MG63 (cell line): ENCODE measurements around the gene GRIK1. TPM values are rescaled to one million over a fixed set of nuclear protein-coding genes. Genes with fewer than 3 reads are reported as not detected.

Experiments used
- DNase-seq: peaks from one replicate; pipeline ENCODE4 v3.0.0-alpha.2; 2020
- H3K27me3 ChIP-seq: fragments of 250-450 bp; sonication (Bioruptor Pico); 2 replicates; pipeline ENCODE4 v1.5.1; 2020; ENCODE audit warnings: mild to moderate bottlenecking, moderate library complexity
- H3K36me3 ChIP-seq: fragments of 250-450 bp; sonication (Bioruptor Pico); 2 replicates; pipeline ENCODE4 v1.5.1; 2020; ENCODE audit warnings: mild to moderate bottlenecking, moderate library complexity
- H3K4me3 ChIP-seq: fragments of 250-450 bp; sonication (Bioruptor Pico); 2 replicates; pipeline ENCODE4 v1.5.1; 2020; ENCODE audit warnings: mild to moderate bottlenecking, moderate library complexity
- H3K9me3 ChIP-seq: fragments of 250-450 bp; sonication (Bioruptor Pico); 2 replicates; pipeline ENCODE4 v1.5.1; 2020; ENCODE audit warnings: mild to moderate bottlenecking, moderate library complexity
- total RNA-seq: library from RNA; depleted of rRNA; stranded (reverse); fragments of >200 nt; shearing (Covaris generic); gene quantifications from 2 replicates; pipeline ENCODE4 v1.2.3, GENCODE V29; 2014; ENCODE audit warnings: low replicate concordance; rRNA removed

GRIK1 gene
- total RNA-seq, 1 experiment from 2014 or later = not detected

DNA sequence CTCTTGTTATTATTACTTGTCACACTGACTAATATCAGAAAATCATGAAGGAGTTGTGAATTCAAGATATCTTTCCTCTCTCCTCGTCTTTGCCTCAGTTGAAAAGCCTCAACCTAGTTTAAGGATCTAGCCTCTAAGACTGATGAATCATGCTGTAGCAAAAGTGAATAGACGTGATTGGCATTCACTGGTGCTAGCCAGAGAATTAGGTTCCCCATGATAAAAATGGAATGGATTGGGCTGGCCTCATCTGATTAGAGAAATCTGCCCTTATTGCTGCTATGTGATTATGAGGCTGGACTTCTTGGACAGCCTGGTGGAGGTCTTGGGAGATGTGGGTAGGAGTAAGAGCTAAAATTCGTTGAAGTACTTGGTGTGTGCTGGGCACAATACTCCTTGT lies 432.8 kb downstream of the GRIK1 start:
- Histone ChIP-seq H3K36me3 (no peaks in the 10 kb centered on the region), H3K4me3 (no peak overlapping the region), H3K9me3 (no peaks in the 10 kb centered on the region), H3K27me3 (no peaks in the 10 kb centered on the region)
- DNase-seq = no peak

DNA sequence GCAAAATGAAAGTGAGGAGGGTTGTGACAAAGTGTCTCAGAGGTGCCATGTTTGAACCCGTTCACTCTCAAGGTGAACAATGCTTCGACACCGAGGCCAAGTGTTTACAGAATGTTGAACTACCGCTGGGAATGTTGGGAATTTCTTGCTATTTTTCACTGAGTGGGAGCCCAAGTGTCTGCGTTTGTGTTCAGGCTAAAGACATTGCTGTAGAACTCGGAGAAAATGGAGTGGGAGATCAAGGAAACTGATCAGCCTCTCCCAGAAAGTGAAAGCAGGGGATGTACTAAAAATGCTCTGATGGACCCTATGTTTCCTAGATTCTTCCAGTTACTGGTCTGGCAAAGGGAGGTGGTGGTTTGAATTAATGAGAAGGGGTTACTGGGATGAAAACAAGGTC lies 433.6 kb downstream of the GRIK1 start:
- no peaks in the 10 kb centered on the region for H3K9me3 ChIP-seq
- no peak for DNase-seq
- no peak overlapping the region for H3K4me3 ChIP-seq
- H3K27me3 ChIP-seq = no peaks in the 10 kb centered on the region
- no peaks in the 10 kb centered on the region for H3K36me3 ChIP-seq

DNA sequence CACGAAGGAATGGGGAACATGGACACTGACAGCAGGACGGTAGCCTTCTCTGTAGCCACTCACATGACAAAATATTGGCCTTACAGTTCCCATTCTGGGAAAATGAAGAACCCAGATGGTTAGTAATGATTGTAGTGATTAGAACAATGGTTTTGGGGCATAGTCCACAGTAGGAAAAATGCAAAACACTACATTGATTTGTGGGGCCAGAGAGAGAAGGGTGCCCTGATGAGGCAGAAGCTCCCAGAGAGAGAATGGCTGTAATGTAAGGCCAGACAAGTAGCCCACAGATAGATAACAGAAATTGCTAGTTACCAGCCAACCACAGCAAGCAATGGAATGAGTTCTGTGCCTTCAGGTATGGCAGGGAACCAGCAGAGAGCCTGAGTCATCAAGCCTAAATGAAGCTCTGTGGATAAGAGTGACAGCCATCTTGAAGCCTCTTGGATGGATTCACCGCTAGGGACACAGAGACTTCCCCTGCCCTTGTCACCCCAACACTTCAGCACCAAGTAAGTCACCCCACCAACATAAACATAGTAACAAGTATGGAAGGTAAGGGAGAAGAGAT lies 435.0 kb downstream of the GRIK1 start:
- Histone ChIP-seq H3K36me3 (no peaks in the 10 kb centered on the region), H3K27me3 (no peaks in the 10 kb centered on the region), H3K4me3 (no peak overlapping the region), H3K9me3 (no peaks in the 10 kb centered on the region; the same call in none of the 2 replicates)
- peak; percentile 43 for DNase-seq

DNA sequence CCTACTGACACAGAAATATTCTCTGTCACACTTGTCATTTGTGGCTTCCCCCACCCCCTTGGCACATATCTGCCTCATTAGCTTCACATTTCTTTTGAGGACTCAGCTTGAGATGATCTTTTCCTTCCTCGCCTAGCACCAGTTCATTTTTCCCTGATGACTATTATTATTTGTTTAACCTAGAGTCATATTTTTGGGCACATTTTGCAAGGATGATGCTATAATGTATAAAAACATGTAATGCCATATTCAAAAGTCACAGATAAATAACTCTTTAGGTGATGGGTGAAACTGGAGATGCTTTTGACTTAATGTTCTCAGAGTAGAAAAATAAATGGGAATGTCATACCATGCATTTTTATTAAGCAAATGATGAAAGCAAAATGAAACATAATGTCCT lies 438.3 kb downstream of the GRIK1 start:
- no peaks in the 10 kb centered on the region for H3K36me3 ChIP-seq
- no peaks in the 10 kb centered on the region; the same call in none of the 2 replicates for H3K9me3 ChIP-seq
- no peak overlapping the region for H3K4me3 ChIP-seq
- H3K27me3 ChIP-seq = no peaks in the 10 kb centered on the region
- peak; percentile 10 for DNase-seq

DNA sequence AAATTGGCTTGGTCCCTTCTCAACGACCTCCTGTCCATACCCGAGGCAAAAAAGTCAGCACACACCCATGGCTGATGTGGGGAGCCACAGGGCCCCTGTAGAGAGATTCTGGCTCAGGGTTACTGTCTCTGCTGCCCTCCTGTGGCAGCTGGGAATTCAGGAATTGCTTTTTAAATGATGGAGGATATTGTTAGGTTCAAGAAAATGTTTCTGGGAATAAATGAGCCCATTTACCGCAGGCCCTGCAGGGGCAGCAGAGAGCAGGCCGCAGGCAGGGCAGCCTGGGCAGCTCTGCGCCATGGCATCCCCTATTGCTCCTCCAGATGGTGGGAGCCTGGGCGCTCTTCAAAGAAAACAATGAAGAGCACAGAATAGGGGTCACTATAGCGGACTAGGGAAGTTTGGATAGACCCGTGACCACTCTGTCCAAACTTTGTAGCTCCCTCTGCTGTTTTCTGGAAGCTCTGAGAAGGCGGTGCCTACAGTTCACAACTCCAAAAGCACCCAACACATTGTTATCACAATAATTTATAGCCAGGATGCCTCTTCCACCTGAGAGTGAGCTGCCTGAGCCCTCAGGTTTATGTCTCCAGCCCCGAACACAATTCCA lies 440.0 kb downstream of the GRIK1 start:
- Histone ChIP-seq H3K36me3 (no peaks in the 10 kb centered on the region), H3K9me3 (no peaks in the 10 kb centered on the region; the same call in none of the 2 replicates), H3K27me3 (no peaks in the 10 kb centered on the region), H3K4me3 (no peak overlapping the region)
- DNase-seq = no peak

DNA sequence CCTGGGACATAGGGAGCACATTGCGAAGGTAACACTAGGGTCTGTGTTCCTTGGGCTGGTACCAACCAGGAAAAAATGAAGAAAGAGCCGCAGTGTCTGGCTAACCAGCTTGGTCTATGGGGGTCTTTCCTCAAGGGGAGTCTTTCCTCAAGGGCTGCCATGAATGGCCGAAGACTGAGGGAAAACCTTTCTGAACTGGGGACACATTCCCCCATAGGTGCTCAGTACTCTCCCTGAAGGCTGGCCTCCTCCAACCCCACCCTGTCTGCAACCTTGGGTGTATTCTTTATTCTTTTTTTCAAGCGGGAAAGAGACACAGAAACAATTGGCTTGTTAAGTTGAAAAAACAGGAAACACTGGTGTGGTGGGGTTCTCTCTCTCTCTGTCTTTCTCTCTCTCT lies 440.6 kb downstream of the GRIK1 start:
- Histone ChIP-seq H3K9me3 (no peaks in the 10 kb centered on the region; the same call in none of the 2 replicates), H3K36me3 (no peaks in the 10 kb centered on the region), H3K27me3 (no peaks in the 10 kb centered on the region), H3K4me3 (no peak overlapping the region)
- no peak for DNase-seq

DNA sequence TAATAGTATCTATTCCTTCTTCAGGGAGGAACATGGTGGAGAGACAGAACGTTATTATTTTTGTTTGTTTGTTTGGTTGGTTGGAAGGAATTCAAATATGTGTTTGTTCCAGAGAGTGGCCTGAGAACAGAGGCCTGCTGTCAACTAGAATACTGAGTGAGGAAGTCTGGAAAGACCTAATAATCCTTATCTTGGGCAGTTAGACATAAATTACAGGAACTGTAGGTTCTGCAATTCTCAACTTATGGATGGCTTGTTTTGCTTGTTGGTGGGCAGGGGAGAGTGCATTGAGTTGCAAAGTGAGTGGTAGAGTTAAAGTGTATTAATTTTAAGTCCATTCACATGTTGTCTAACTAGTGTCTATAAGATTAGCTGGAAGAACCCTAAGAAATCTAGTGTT lies 443.5 kb downstream of the GRIK1 start:
- Histone ChIP-seq H3K27me3 (no peaks in the 10 kb centered on the region), H3K9me3 (no peaks in the 10 kb centered on the region; the same call in none of the 2 replicates), H3K4me3 (no peak overlapping the region), H3K36me3 (no peaks in the 10 kb centered on the region)
- DNase-seq = no peak

DNA sequence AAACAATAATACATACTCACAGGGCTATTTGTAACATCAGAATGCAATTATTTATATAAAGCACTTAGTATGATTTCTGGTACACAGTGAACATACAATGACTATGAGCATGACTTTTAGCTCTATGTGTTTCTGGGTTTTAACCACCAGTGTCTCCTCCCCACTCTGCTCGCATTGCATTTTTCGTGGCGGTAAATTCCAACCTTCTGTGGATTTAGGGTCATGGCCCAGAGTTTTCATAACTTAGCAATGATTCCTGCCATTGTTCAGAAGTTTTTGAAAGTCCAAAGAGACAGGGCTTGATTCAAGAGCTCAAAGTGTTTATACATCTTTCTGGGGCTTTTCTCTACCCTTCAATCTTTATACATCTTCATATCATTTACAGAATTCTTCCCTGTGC lies 449.8 kb downstream of the GRIK1 start:
- no peaks in the 10 kb centered on the region for H3K36me3 ChIP-seq
- DNase-seq = no peak
- H3K4me3 ChIP-seq = no peak overlapping the region
- no peaks in the 10 kb centered on the region for H3K9me3 ChIP-seq
- no peaks in the 10 kb centered on the region for H3K27me3 ChIP-seq

DNA sequence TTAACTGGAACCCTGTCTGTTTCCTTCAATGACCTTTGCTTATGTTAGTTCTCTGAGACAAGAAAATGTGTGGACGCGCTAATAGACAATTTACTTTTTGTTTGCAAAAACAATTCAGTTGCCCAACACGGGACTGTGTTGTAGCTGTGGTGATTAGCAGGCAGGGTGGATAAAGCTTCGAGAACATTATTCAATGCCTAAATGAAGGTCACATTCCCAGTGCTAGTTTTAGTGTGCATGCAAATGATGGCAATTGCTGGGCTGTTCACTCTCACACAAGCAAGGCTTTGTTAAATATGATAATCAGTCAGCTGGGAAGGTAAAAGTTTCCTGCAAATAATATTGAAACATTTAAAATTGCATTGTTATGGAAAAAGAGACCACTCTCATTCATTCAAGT lies 452.6 kb downstream of the GRIK1 start:
- DNase-seq = no peak
- H3K36me3 ChIP-seq = no peaks in the 10 kb centered on the region
- no peak overlapping the region for H3K4me3 ChIP-seq

More for the DNA sequence above, 452.6 kb downstream of the GRIK1 start:
- Histone ChIP-seq H3K27me3 (no peaks in the 10 kb centered on the region), H3K9me3 (no peaks in the 10 kb centered on the region)

Other genes starting within 250 kb of the GRIK1 start
- not detected in 2 replicates for gene CLDN17, start 226.8 kb upstream of the GRIK1 start, total RNA-seq